OCI-LY7 (cell line): Measurements from ENCODE around the gene TMEM214. TPM values are rescaled to one million over a fixed set of nuclear protein-coding genes. Genes with fewer than 3 reads are reported as not detected.

Source experiments
- BruUV-seq: library from RNA; stranded (reverse); fragments of 400-500 nt; replicated peaks from 2 replicates; lab custom pipeline; 2021; lab: Mats Ljungman, UMichigan
- CTCF ChIA-PET: fragments of 300-600 bp; sonication (Branson Sonifier 250); formaldehyde crosslinking; loops from one replicate; lab custom pipeline; 2022; ENCODE audit warnings: antibody characterized with exemption; ENCODE audit not compliant: unreplicated experiment; lab: Charles Lee
- POLR2A ChIA-PET: fragments of 300-600 bp; sonication (Branson Sonifier 250); formaldehyde crosslinking; loops from one replicate; lab custom pipeline; 2022; ENCODE audit warnings: antibody characterized with exemption; lab: Charles Lee
- DNase-seq: peaks from one replicate; pipeline ENCODE4 v3.0.0-alpha.2; 2015; ENCODE audit warnings: low spot score
- H2AFZ ChIP-seq: fragments of 200-600 bp; sonication (generic), shearing (Covaris generic); 2 replicates; pipeline ENCODE4 v1.6.1; 2014; ENCODE audit warnings: mild to moderate bottlenecking, antibody characterized with exemption, low read length, moderate library complexity
- H3K27ac ChIP-seq: fragments of 200-600 bp; sonication (generic); 2 replicates; pipeline ENCODE4 v1.5.1; 2014; ENCODE audit warnings: mixed run types, low read depth, mild to moderate bottlenecking, moderate library complexity, low read length, inconsistent platforms; ENCODE audit not compliant: poor library complexity, severe bottlenecking
- H3K36me3 ChIP-seq: fragments of 200-600 bp; sonication (generic); 2 replicates; pipeline ENCODE4 v1.6.1; 2014; ENCODE audit warnings: mild to moderate bottlenecking, antibody characterized with exemption, low read length, moderate library complexity, mixed read lengths; ENCODE audit not compliant: insufficient read depth
- H3K4me1 ChIP-seq: fragments of 200-600 bp; sonication (generic); 2 replicates; pipeline ENCODE4 v1.5.1; 2014; ENCODE audit warnings: mild to moderate bottlenecking, low read length; ENCODE audit not compliant: insufficient read depth, poor library complexity, severe bottlenecking
- H3K4me2 ChIP-seq: fragments of 200-600 bp; sonication (generic); 2 replicates; pipeline ENCODE4 v1.6.1; 2014; ENCODE audit warnings: mild to moderate bottlenecking, low read length
- H3K4me3 ChIP-seq: fragments of 200-600 bp; sonication (generic); 2 replicates; pipeline ENCODE4 v1.5.1; 2014; ENCODE audit warnings: mild to moderate bottlenecking, low read depth, low read length; ENCODE audit not compliant: poor library complexity, severe bottlenecking
- H3K79me2 ChIP-seq: fragments of 200-600 bp; sonication (generic); 2 replicates; pipeline ENCODE4 v1.6.1; 2016; ENCODE audit warnings: low read depth, mild to moderate bottlenecking, low read length, moderate library complexity, mixed read lengths; ENCODE audit not compliant: insufficient read depth
- H3K9me2 ChIP-seq: fragments of 200-600 bp; sonication (generic); 2 replicates; pipeline ENCODE4 v1.6.1; 2016; ENCODE audit warnings: mild to moderate bottlenecking, low read length, mixed read lengths; ENCODE audit not compliant: insufficient read depth
- H3K9me3 ChIP-seq: fragments of 200-600 bp; sonication (generic); 2 replicates; pipeline ENCODE4 v1.6.1; 2014; ENCODE audit warnings: mild to moderate bottlenecking, mixed run types, low read length, mixed read lengths
- H4K20me1 ChIP-seq: fragments of 200-600 bp; sonication (generic); 2 replicates; pipeline ENCODE4 v1.6.1; 2014; ENCODE audit warnings: mild to moderate bottlenecking, antibody characterized with exemption, low read length, moderate library complexity, mixed read lengths; ENCODE audit not compliant: insufficient read depth
- CTCF ChIP-seq: fragments of 200-600 bp; sonication (generic); conservative IDR thresholded peaks from 2 replicates; pipeline ENCODE4 v1.5.1; 2014; ENCODE audit warnings: mild to moderate bottlenecking, antibody characterized with exemption, low read length, moderate library complexity, mixed read lengths
- EZH2phosphoT487 ChIP-seq: fragments of 200-600 bp; sonication (generic); IDR thresholded peaks from 2 replicates; pipeline ENCODE4 v1.6.1; 2018; ENCODE audit warnings: low read depth, borderline replicate concordance, mild to moderate bottlenecking, mixed run types, antibody characterized with exemption, low read length, moderate library complexity, mixed read lengths
- intact Hi-C: fragments of 100-400 bp; cut with micrococcal nuclease; formaldehyde crosslinking; loops from one replicate; pipeline ENCODE4 v1.10.0; 2022; ENCODE audit not compliant: unreplicated experiment
- total RNA-seq, 2 experiments: library from RNA; depleted of rRNA in 1 of 2; stranded (reverse); fragments of >200 nt in 1 of 2; shearing (Covaris generic) in 1 of 2; gene quantifications; 2 replicates each; pipeline ENCODE4 v1.2.3, GENCODE V29; 2014 to 2022

Gene TMEM214
- total RNA-seq, 2 experiments from 2014 or later, result 32.0 to 78.6 TPM

- H3K79me2 ChIP-seq, result peaks cover 26% of the 10 kb centered on the region
- H3K4me2 ChIP-seq, result peak overlapping the region; percentile 89
- H3K27ac ChIP-seq, result no peak overlapping the region
- peak overlapping the region; percentile 93 for H3K4me3 ChIP-seq
- CTCF ChIA-PET, result no interaction called here
- H3K9me2 ChIP-seq, result no peaks in the 10 kb centered on the region
- DNase-seq, result no peak
- intact Hi-C loops, result loop anchor here (2.0 kb wide), 1 partner anchor 37 kb away; the partner anchor contains the start of gene TMEM214
- H3K36me3 ChIP-seq, result peaks cover 51% of the 10 kb centered on the region
- H4K20me1 ChIP-seq, result 0 out of 2 replicates have a peak, but pooled peaks cover 4% of the 10 kb centered on the region
- H3K9me3 ChIP-seq, result no peaks in the 10 kb centered on the region
- no TSS peak for BruUV-seq
- H3K4me1 ChIP-seq, result peaks cover 43% of the 10 kb centered on the region
- POLR2A ChIA-PET, result interaction anchor here (0.6 to 1.9 kb wide), 3 partner anchors 19 to 181 kb away, joined by 3 to 14 read pairs (median 4); partner anchors contain the start of gene AGBL5
- TF ChIP-seq CTCF, result no peak
- no peak for TF ChIP-seq EZH2phosphoT487
- H2AFZ ChIP-seq, result no peak overlapping the region
Measured at GRCh38 chr2:27069961-27070618, 37.3 kb downstream of the TMEM214 start.

GRCh38 chr2:27070653-27071276, 38.0 kb downstream of the TMEM214 start:
- BruUV-seq, result TSS peak; percentile 77
- peak overlapping the region; percentile 42 for H3K27ac ChIP-seq
- H2AFZ ChIP-seq, result peak overlapping the region; percentile 64; the same call in 1 of the 2 replicates
- H3K9me2 ChIP-seq, result no peaks in the 10 kb centered on the region
- DNase-seq, result no peak
- no peak for TF ChIP-seq CTCF
- TF ChIP-seq EZH2phosphoT487, result no peak
- H3K4me3 ChIP-seq, result peak overlapping the region; percentile 93
- 0 out of 2 replicates have a peak, but pooled peaks cover 4% of the 10 kb centered on the region for H4K20me1 ChIP-seq
- intact Hi-C loops, result loop anchor here (1.0 to 2.0 kb wide), 3 partner anchors 16 to 38 kb away; partner anchors contain the start of genes AGBL5, KHK and TMEM214
- peak overlapping the region; percentile 89 for H3K4me2 ChIP-seq
- ChIA-PET CTCF (no interaction called here), POLR2A (interaction anchor here (0.6 to 1.9 kb wide), 5 partner anchors 11 to 54 kb away, joined by 3 to 14 read pairs (median 4); partner anchors contain the start of gene AGBL5)
- peaks cover 45% of the 10 kb centered on the region for H3K36me3 ChIP-seq
- no peaks in the 10 kb centered on the region for H3K9me3 ChIP-seq
- H3K4me1 ChIP-seq, result peaks cover 50% of the 10 kb centered on the region
- peaks cover 26% of the 10 kb centered on the region for H3K79me2 ChIP-seq
